Neural cell (in vitro differentiated cells): ENCODE measurements around the gene DBF4B. TPM values are rescaled to one million over a fixed set of nuclear protein-coding genes. Genes with fewer than 3 reads are reported as not detected.

ENCODE experiments used
- H2AFZ ChIP-seq: fragments of 200-600, 300-800 bp; sonication (generic), shearing (Covaris generic); 2 replicates; pipeline ENCODE4 v1.6.0; 2014; ENCODE audit warnings: low read depth, mild to moderate bottlenecking, antibody characterized with exemption, low read length, moderate library complexity
- H3F3A ChIP-seq: fragments of 200-600 bp; shearing (Covaris generic); 2 replicates; pipeline ENCODE4 v1.6.1; 2016; ENCODE audit warnings: mild to moderate bottlenecking, moderate library complexity, mixed read lengths, antibody characterized with exemption, low read length; ENCODE audit not compliant: insufficient read depth, poor library complexity, severe bottlenecking
- H3K27ac ChIP-seq: fragments of 200-600, 300-800 bp; sonication (generic), shearing (Covaris generic); 2 replicates; pipeline ENCODE4 v1.5.1; 2014; ENCODE audit warnings: mild to moderate bottlenecking, low read length, moderate library complexity
- H3K27me3 ChIP-seq: fragments of 300-800, 200-600 bp; sonication (generic), shearing (Covaris generic); 2 replicates; pipeline ENCODE4 v1.6.0; 2014; ENCODE audit warnings: mild to moderate bottlenecking, low read depth, low read length, moderate library complexity; ENCODE audit not compliant: insufficient read depth
- H3K36me3 ChIP-seq: fragments of 300-800, 200-600 bp; sonication (generic), shearing (Covaris generic); 2 replicates; pipeline ENCODE4 v1.5.1; 2014; ENCODE audit warnings: mild to moderate bottlenecking, antibody characterized with exemption, low read length, moderate library complexity; ENCODE audit not compliant: insufficient read depth
- H3K4me2 ChIP-seq: fragments of 300-800, 200-600 bp; sonication (generic), shearing (Covaris generic); 2 replicates; pipeline ENCODE4 v1.6.0; 2014; ENCODE audit warnings: mild to moderate bottlenecking, low read length
- H3K4me3 ChIP-seq: fragments of 300-800, 200-600 bp; sonication (generic), shearing (Covaris generic); 2 replicates; pipeline ENCODE4 v1.5.1; 2014; ENCODE audit warnings: mild to moderate bottlenecking, low read length, moderate library complexity
- H3K79me2 ChIP-seq: fragments of 200-600 bp; shearing (Covaris generic); replicated peaks from 2 replicates; pipeline ENCODE4 v1.6.0; 2014; ENCODE audit warnings: mild to moderate bottlenecking, low read length, moderate library complexity; ENCODE audit not compliant: insufficient read depth
- H3K9ac ChIP-seq: fragments of 300-800, 200-600 bp; sonication (generic), shearing (Covaris generic); 2 replicates; pipeline ENCODE4 v1.6.1; 2016; ENCODE audit warnings: mild to moderate bottlenecking, low read length, mixed read lengths
- H3K9me2 ChIP-seq: fragments of 200-600 bp; shearing (Covaris generic); 2 replicates; pipeline ENCODE4 v1.6.1; 2016; ENCODE audit warnings: mild to moderate bottlenecking, low read length, mixed read lengths; ENCODE audit not compliant: insufficient read depth
- H3K9me3 ChIP-seq: fragments of 200-600, 300-800 bp; sonication (generic), shearing (Covaris generic); 2 replicates; pipeline ENCODE4 v1.6.1; 2016; ENCODE audit warnings: mild to moderate bottlenecking, mixed run types, low read length, moderate library complexity, mixed read lengths
- H4K20me1 ChIP-seq: fragments of 200-600 bp; shearing (Covaris generic); 2 replicates; pipeline ENCODE4 v1.6.1; 2016; ENCODE audit warnings: mild to moderate bottlenecking, mixed run types; ENCODE audit not compliant: insufficient read depth
- EP300 ChIP-seq: fragments of 450-650 bp; conservative IDR thresholded peaks from 2 replicates; pipeline ENCODE4 v1.6.1; 2014; ENCODE audit warnings: antibody characterized with exemption, mild to moderate bottlenecking, moderate library complexity; ENCODE audit not compliant: poor library complexity, severe bottlenecking
- EZH2 ChIP-seq: fragments of 200-600, 300-800 bp; shearing (Covaris generic), sonication (generic); IDR thresholded peaks from 2 replicates; pipeline ENCODE4 v1.6.1; 2014; ENCODE audit warnings: antibody characterized with exemption, low read length, borderline replicate concordance, mild to moderate bottlenecking; ENCODE audit not compliant: insufficient read depth, poor library complexity, severe bottlenecking
- MXI1 ChIP-seq: fragments of 450-650 bp; conservative IDR thresholded peaks from 2 replicates; pipeline ENCODE4 v1.6.1; 2014; ENCODE audit warnings: antibody characterized with exemption, mild to moderate bottlenecking; ENCODE audit not compliant: poor library complexity, severe bottlenecking
- POLR2AphosphoS5 ChIP-seq: IDR thresholded peaks from 2 replicates; pipeline ENCODE4 v1.6.1; 2012
- RAD21 ChIP-seq: fragments of 450-650 bp; conservative IDR thresholded peaks from 2 replicates; pipeline ENCODE4 v1.6.1; 2014; ENCODE audit warnings: antibody characterized with exemption, mild to moderate bottlenecking, moderate library complexity
- REST ChIP-seq: IDR thresholded peaks from 2 replicates; pipeline ENCODE4 v1.6.1; 2012; ENCODE audit warnings: borderline replicate concordance
- SMC3 ChIP-seq: fragments of 450-650 bp; conservative IDR thresholded peaks from 2 replicates; pipeline ENCODE4 v1.6.1; 2014; ENCODE audit warnings: antibody characterized with exemption, mild to moderate bottlenecking, moderate library complexity; ENCODE audit not compliant: poor library complexity
- TAF1 ChIP-seq: IDR thresholded peaks from 2 replicates; pipeline ENCODE4 v1.6.1; 2012; ENCODE audit warnings: low read depth
- polyA plus RNA-seq: library from polyadenylated mRNA; depleted of rRNA; stranded (reverse); fragments of >200 nt; gene quantifications from 2 replicates; pipeline ENCODE4 v1.2.3, GENCODE V29; 2014
- TF ChIP-seq, protein P1 (sequence below): fragments of 450-650 bp; IDR thresholded peaks from 2 replicates; pipeline ENCODE4 v1.5.1; 2014; ENCODE audit warnings: antibody characterized with exemption, mild to moderate bottlenecking, moderate library complexity; ENCODE audit not compliant: poor library complexity, severe bottlenecking

The DBF4B gene
- polyA plus RNA-seq, 1 donor from 2014 or later = 10.7 TPM

DNA sequence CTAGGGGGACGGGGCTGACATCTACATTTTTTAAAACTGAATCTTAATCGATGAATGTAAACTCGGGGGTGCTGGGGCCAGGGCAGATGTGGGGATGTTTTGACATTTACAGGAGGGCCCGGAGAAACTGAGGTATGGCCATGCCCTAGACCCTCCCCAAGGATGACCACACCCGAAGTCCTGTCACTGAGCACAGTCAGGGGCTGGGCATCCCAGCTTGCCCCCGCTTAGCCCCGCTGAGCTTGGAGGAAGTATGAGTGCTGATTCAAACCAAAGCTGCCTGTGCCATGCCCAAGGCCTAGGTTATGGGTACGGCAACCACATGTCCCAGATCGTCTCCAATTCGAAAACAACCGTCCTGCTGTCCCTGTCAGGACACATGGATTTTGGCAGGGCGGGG, 71.7 kb downstream of the DBF4B start:
- no peak overlapping the region for H3K4me3 ChIP-seq
- TF ChIP-seq, protein P1, sequence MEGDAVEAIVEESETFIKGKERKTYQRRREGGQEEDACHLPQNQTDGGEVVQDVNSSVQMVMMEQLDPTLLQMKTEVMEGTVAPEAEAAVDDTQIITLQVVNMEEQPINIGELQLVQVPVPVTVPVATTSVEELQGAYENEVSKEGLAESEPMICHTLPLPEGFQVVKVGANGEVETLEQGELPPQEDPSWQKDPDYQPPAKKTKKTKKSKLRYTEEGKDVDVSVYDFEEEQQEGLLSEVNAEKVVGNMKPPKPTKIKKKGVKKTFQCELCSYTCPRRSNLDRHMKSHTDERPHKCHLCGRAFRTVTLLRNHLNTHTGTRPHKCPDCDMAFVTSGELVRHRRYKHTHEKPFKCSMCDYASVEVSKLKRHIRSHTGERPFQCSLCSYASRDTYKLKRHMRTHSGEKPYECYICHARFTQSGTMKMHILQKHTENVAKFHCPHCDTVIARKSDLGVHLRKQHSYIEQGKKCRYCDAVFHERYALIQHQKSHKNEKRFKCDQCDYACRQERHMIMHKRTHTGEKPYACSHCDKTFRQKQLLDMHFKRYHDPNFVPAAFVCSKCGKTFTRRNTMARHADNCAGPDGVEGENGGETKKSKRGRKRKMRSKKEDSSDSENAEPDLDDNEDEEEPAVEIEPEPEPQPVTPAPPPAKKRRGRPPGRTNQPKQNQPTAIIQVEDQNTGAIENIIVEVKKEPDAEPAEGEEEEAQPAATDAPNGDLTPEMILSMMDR = no peak
- TF ChIP-seq REST (no peak), EP300 (no peak), MXI1 (no peak), SMC3 (no peak), TAF1 (no peak), RAD21 (no peak), EZH2 (no peak), POLR2AphosphoS5 (no peak)
- no peaks in the 10 kb centered on the region for H3K79me2 ChIP-seq
- no peaks in the 10 kb centered on the region for H3K9me3 ChIP-seq
- H3F3A ChIP-seq = no peaks in the 10 kb centered on the region
- no peak overlapping the region for H3K9ac ChIP-seq
- no peaks in the 10 kb centered on the region for H3K9me2 ChIP-seq
- no peaks in the 10 kb centered on the region for H4K20me1 ChIP-seq
- H3K27ac ChIP-seq = no peak overlapping the region
- peaks cover 6% of the 10 kb centered on the region for H3K27me3 ChIP-seq
- H3K4me2 ChIP-seq = no peak overlapping the region
- no peaks in the 10 kb centered on the region for H3K36me3 ChIP-seq
- H2AFZ ChIP-seq = no peak overlapping the region

DNA sequence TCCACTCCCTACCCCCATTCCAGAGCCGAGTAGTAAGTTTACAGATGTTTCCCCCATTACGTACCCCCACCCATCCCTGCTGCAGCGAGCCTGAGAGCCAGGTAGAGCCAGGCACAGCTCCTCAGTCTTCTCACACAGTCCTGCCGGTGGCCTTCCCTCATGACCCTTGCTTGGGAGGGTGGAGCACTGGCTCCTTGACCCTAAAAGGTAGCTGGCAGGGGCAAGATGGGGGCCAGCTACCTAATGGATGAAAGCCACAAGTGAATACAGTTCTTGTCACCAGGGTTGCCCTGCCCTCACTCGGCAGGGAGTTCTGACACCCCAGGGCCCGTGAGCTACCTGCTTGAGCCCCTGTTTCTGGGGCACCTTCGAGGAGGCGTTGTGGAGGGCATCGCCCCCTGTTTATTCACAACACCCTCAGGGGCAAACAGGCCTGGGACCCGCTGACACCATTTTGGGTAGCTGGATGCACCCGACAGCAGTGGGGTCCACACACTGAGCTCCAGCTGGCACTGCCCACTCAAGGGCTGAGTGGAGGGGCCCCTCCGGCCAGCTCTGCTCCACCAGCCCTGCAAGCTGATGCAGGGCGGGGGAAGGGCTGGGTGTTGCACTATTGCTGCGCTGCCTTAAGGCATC, 72.5 kb downstream of the DBF4B start:
- H3K4me3 ChIP-seq = no peak overlapping the region
- TF ChIP-seq POLR2AphosphoS5 = no peak
- no peak for TF ChIP-seq MXI1
- TF ChIP-seq EP300 = no peak
- no peak for TF ChIP-seq RAD21
- TF ChIP-seq REST = no peak
- TF ChIP-seq SMC3 = no peak
- TF ChIP-seq, protein P1 = no peak
- TF ChIP-seq EZH2 = no peak
- no peak for TF ChIP-seq TAF1
- H3K27me3 ChIP-seq = peaks cover 6% of the 10 kb centered on the region
- H3K9ac ChIP-seq = no peak overlapping the region
- H3K27ac ChIP-seq = no peak overlapping the region
- H3F3A ChIP-seq = no peaks in the 10 kb centered on the region
- H3K9me3 ChIP-seq = no peaks in the 10 kb centered on the region
- no peak overlapping the region for H2AFZ ChIP-seq
- no peak overlapping the region for H3K4me2 ChIP-seq
- H4K20me1 ChIP-seq = no peaks in the 10 kb centered on the region
- H3K36me3 ChIP-seq = no peaks in the 10 kb centered on the region
- no peaks in the 10 kb centered on the region for H3K9me2 ChIP-seq
- H3K79me2 ChIP-seq = no peaks in the 10 kb centered on the region
